Measurements from ENCODE around the gene KCNE1.

DNA sequence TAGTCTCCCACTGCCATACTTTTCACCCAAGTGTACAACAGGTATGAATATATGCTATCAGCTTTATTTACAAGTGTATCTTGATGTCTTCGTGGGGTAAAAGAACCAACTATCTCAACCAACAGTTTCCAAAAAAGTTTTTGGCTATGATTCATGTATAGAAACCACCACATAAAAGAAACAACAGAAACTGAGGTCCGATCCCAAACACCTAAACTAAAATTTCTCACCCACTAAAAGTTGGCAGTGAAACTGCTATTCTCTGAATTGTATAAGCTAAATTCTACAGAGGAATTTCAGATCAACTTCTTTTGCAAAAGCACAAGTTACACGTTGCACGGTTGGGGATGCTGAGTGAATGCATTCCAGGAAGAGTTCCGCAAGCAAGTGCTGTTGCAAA lies 5.0 kb upstream of the KCNE1 start:
- TF ChIP-seq IKZF5 (CRISPR knock-in tag; IDR thresholded peaks at IDR 0.05), result no peak
- no peak for TF ChIP-seq MLX (CRISPR knock-in tag; IDR thresholded peaks at IDR 0.05)
- TF ChIP-seq SMC3 (IDR thresholded peaks at IDR 0.05; ENCODE audit: low read length), result no peak
- TF ChIP-seq, protein P1, sequence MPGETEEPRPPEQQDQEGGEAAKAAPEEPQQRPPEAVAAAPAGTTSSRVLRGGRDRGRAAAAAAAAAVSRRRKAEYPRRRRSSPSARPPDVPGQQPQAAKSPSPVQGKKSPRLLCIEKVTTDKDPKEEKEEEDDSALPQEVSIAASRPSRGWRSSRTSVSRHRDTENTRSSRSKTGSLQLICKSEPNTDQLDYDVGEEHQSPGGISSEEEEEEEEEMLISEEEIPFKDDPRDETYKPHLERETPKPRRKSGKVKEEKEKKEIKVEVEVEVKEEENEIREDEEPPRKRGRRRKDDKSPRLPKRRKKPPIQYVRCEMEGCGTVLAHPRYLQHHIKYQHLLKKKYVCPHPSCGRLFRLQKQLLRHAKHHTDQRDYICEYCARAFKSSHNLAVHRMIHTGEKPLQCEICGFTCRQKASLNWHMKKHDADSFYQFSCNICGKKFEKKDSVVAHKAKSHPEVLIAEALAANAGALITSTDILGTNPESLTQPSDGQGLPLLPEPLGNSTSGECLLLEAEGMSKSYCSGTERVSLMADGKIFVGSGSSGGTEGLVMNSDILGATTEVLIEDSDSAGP (CRISPR knock-in tag; IDR thresholded peaks at IDR 0.05; ENCODE audit: borderline replicate concordance), result no peak
- no peak for TF ChIP-seq NFE2L1 (CRISPR knock-in tag; IDR thresholded peaks at IDR 0.05; ENCODE audit: borderline replicate concordance)
